Activated T-helper 1 cell treated with anti-CD3 and anti-CD28 coated beads, Interleukin-12 subunit alpha, Interleukin-12 subunit beta, Interleukin-2, Interleukin-4 antibody, amounts not matched to agents 30 ng/mL and 10 ng/mL and 1 ng/mL, durations not matched to agents 14 hours and 24 hours and 36 hours (primary cell): Measurements from ENCODE around the gene IGF1R. TPM values are rescaled to one million over a fixed set of nuclear protein-coding genes. Genes with fewer than 3 reads are reported as not detected.

Source experiments
- DNase-seq: peaks from one replicate; pipeline ENCODE4 v3.0.0; 2021; ENCODE audit warnings: low spot score
- H3K27ac Mint-ChIP-seq: one replicate; pipeline ENCODE4 v1.8.0; 2021; ENCODE audit warnings: mild to moderate bottlenecking, mixed read lengths
- H3K27me3 Mint-ChIP-seq: one replicate; pipeline ENCODE4 v1.8.0; 2022; ENCODE audit warnings: mild to moderate bottlenecking, moderate library complexity, mixed read lengths; ENCODE audit not compliant: insufficient read depth
- H3K36me3 Mint-ChIP-seq: one replicate; pipeline ENCODE4 v1.8.0; 2021; ENCODE audit warnings: low read depth, mixed read lengths
- H3K4me1 Mint-ChIP-seq: one replicate; pipeline ENCODE4 v1.8.0; 2021; ENCODE audit warnings: low read depth, mixed read lengths
- H3K4me3 Mint-ChIP-seq: one replicate; pipeline ENCODE4 v1.8.0; 2021; ENCODE audit warnings: mild to moderate bottlenecking, moderate library complexity, mixed read lengths
- H3K9me3 Mint-ChIP-seq: one replicate; pipeline ENCODE4 v1.8.0; 2021; ENCODE audit warnings: mixed read lengths
- intact Hi-C: fragments of 100-400 bp; cut with micrococcal nuclease; formaldehyde crosslinking; loops from one replicate; pipeline ENCODE4 v1.15.1; 2024
- total RNA-seq: library from RNA; stranded (reverse); gene quantifications from 2 replicates; pipeline ENCODE4 v1.2.3, GENCODE V29; 2022

The IGF1R gene
- total RNA-seq, 1 donor from 2014 or later, result 38.7 TPM

DNA sequence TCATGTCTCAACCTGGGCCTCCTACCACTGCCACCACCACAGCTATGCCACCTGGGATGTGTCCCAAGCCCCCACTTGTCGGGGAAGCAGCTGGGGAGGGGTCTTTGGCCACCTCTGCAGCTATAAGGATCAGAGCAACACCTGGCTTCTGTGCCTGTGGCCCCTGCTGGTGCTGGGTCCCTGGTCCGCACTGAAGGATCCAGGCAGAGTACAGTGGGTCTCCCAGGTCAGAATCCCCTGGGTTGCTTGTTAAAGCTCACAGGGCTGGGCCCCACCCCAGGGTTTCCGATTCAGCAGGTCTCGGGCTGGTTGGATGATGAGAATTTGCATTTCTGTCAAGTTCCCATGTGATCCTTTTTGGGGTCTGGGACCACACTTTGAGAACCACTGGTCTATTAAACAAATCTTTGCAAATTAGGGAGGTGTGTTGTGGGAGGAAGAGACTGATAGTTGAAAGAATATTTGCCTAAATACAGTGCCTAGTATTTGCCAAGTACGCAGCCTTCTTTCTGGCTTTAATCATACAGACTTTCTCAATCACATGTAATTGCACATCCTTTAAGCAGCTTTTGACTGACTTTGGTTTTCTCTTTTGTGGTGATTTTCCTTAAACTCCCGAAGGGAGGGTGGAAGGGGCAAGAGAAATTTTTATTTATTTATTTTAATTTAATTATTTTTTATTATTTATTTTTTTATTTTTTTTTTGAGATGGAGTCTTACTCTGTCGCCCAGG is 127.3 kb downstream of the IGF1R start:
- peaks cover 37% of the 10 kb centered on the region for H3K4me1 Mint-ChIP-seq
- peaks cover 5% of the 10 kb centered on the region for H3K27me3 Mint-ChIP-seq
- H3K9me3 Mint-ChIP-seq, result no peaks in the 10 kb centered on the region
- no peak overlapping the region for H3K4me3 Mint-ChIP-seq
- intact Hi-C loops, result loop anchor here (5.0 kb wide), 1 partner anchor 437 kb away; no protein-coding TSS in a partner anchor
- no peaks in the 10 kb centered on the region for H3K36me3 Mint-ChIP-seq
- DNase-seq, result no peak
- no peak overlapping the region for H3K27ac Mint-ChIP-seq

- peaks cover 30% of the 10 kb centered on the region for H3K4me1 Mint-ChIP-seq
- H3K27me3 Mint-ChIP-seq, result peaks cover 5% of the 10 kb centered on the region
- H3K9me3 Mint-ChIP-seq, result no peaks in the 10 kb centered on the region
- no peak overlapping the region for H3K27ac Mint-ChIP-seq
- H3K4me3 Mint-ChIP-seq, result peak overlapping the region; percentile 34
- no peak for DNase-seq
- H3K36me3 Mint-ChIP-seq, result no peaks in the 10 kb centered on the region
- intact Hi-C loops, result loop anchor here (5.0 kb wide), 1 partner anchor 436 kb away; no protein-coding TSS in a partner anchor
Measured at GRCh38 chr15:98776607-98777281, 128.4 kb downstream of the IGF1R start.

GRCh38 chr15:98777426-98777825 is 129.1 kb downstream of the IGF1R start:
- Mint-ChIP-seq H3K36me3 (no peaks in the 10 kb centered on the region), H3K27ac (no peak overlapping the region), H3K4me1 (peaks cover 28% of the 10 kb centered on the region), H3K9me3 (no peaks in the 10 kb centered on the region), H3K4me3 (no peak overlapping the region), H3K27me3 (peaks cover 4% of the 10 kb centered on the region)
- no peak for DNase-seq
- intact Hi-C loops, result loop anchor here (5.0 kb wide), 1 partner anchor 435 kb away; no protein-coding TSS in a partner anchor

GRCh38 chr15:98778263-98778959 is 130.1 kb downstream of the IGF1R start:
- Mint-ChIP-seq H3K27ac (no peak overlapping the region), H3K27me3 (peaks cover 4% of the 10 kb centered on the region), H3K4me3 (no peak overlapping the region), H3K4me1 (peaks cover 28% of the 10 kb centered on the region), H3K9me3 (no peaks in the 10 kb centered on the region), H3K36me3 (no peaks in the 10 kb centered on the region)
- intact Hi-C loops, result loop anchor here (2.0 to 5.0 kb wide), 3 partner anchors 128 to 434 kb away; no protein-coding TSS in a partner anchor
- DNase-seq, result no peak

- intact Hi-C loops, result loop anchor here (1.0 to 5.0 kb wide), 6 partner anchors 102 to 433 kb away; no protein-coding TSS in a partner anchor
- Mint-ChIP-seq H3K36me3 (no peaks in the 10 kb centered on the region), H3K27ac (no peak overlapping the region), H3K27me3 (peaks cover 5% of the 10 kb centered on the region), H3K9me3 (no peaks in the 10 kb centered on the region), H3K4me3 (no peak overlapping the region), H3K4me1 (peaks cover 28% of the 10 kb centered on the region)
- DNase-seq, result no peak
Measured at GRCh38 chr15:98778960-98779359, 130.6 kb downstream of the IGF1R start.

- H3K27me3 Mint-ChIP-seq, result peaks cover 5% of the 10 kb centered on the region
- no peak overlapping the region for H3K27ac Mint-ChIP-seq
- no peaks in the 10 kb centered on the region for H3K9me3 Mint-ChIP-seq
- peaks cover 28% of the 10 kb centered on the region for H3K4me1 Mint-ChIP-seq
- H3K4me3 Mint-ChIP-seq, result peak overlapping the region; percentile 30
- intact Hi-C loops, result loop anchor here (1.0 to 10.0 kb wide), 7 partner anchors 102 to 433 kb away; no protein-coding TSS in a partner anchor
- peak; percentile 49 for DNase-seq
- no peaks in the 10 kb centered on the region for H3K36me3 Mint-ChIP-seq
Measured at GRCh38 chr15:98779463-98780071, 131.2 kb downstream of the IGF1R start.

DNA sequence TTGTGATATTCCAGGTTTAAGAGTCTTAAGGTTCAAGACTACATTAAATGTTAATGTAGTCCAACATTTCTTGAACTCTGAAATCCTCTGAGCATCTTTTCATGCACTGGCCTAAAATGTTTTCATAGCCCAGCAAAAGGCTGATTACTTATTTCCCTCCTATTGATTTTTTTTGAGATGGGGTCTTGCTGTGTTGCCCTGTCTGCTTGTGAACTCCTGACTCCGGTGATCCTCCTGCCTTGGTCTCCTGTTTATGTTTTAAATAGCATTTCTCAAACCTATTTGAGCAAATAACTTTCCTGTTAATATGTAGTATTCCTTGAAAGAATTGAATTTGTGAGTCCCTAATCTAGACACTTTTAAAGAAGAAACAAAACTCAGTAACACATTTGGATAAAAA is 133.5 kb downstream of the IGF1R start:
- Mint-ChIP-seq H3K36me3 (no peaks in the 10 kb centered on the region), H3K4me3 (no peak overlapping the region), H3K4me1 (peaks cover 41% of the 10 kb centered on the region), H3K27ac (no peak overlapping the region), H3K27me3 (peaks cover 5% of the 10 kb centered on the region), H3K9me3 (no peaks in the 10 kb centered on the region)
- DNase-seq, result no peak
- intact Hi-C loops, result loop anchor here (10.0 kb wide), 1 partner anchor 337 kb away; no protein-coding TSS in a partner anchor

DNA sequence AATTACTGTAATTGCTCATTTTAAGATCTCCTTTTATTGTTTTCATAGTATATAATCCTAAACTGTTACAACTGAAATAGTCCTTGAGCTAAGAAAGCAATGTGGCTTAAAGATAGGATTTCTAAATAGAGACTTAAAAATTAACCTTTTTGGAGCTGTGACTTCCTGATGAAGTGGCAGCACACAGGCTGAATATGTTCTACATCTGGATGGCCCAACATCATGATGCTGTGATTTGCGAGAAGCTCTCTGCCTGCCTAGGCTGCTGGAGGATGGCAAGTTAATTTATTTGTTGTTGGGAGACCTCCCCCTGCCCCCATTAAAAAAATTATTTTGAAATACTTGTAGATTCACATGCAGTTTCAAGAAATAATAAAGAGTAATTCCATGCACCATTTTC is 134.5 kb downstream of the IGF1R start:
- Mint-ChIP-seq H3K36me3 (no peaks in the 10 kb centered on the region), H3K27ac (no peak overlapping the region), H3K4me3 (no peak overlapping the region), H3K9me3 (no peaks in the 10 kb centered on the region), H3K4me1 (peaks cover 41% of the 10 kb centered on the region), H3K27me3 (peaks cover 5% of the 10 kb centered on the region)
- DNase-seq, result no peak
- intact Hi-C loops, result loop anchor here (10.0 kb wide), 1 partner anchor 338 kb away; no protein-coding TSS in a partner anchor

- no peak for DNase-seq
- Mint-ChIP-seq H3K27me3 (peaks cover 2% of the 10 kb centered on the region), H3K9me3 (no peaks in the 10 kb centered on the region), H3K27ac (no peak overlapping the region), H3K36me3 (no peaks in the 10 kb centered on the region), H3K4me3 (no peak overlapping the region), H3K4me1 (peaks cover 39% of the 10 kb centered on the region)
- intact Hi-C loops, result loop anchor here (10.0 kb wide), 1 partner anchor 341 kb away; no protein-coding TSS in a partner anchor
Measured at GRCh38 chr15:98785431-98785806, 137.1 kb downstream of the IGF1R start.

DNA sequence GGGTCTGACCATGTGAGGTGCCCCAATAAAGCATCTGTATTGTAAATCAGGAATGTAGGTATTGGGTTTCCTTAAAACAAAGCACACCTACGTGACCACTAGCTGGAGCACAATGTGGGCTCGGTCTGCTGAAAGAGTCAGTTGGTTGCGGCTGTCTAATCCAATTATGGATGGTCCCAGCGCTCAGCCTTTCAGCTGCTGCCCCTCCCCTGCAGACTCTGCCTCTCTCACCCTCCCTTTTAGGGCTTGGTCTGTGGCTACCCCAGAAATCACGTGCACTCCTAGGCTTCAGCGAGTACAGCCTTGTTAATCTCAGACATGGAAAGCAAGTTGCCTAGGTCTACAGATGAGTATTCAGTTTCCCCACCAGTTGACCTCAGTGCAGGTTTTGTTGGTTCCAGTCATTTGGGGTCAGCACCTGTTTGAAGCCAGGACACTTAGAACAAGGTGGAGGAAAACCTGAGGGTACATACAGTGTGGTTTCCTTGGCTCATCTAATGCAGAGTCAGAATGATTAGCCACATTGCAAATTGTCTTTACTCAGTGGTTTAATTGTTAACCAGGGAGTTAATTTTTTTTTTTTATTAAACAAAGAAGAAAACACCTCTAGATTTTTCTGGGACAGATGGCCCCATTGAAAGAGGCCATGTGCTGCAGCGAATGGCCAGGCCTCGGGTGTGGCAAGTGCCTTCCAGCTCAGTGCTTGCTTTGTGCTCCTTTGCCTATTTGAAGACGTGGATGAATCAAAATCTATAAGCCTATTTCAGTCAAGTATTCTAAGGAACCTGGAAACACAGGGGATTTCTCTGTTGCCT is 137.7 kb downstream of the IGF1R start:
- H3K4me3 Mint-ChIP-seq, result no peak overlapping the region
- DNase-seq, result no peak
- intact Hi-C loops, result loop anchor here (10.0 kb wide), 1 partner anchor 341 kb away; no protein-coding TSS in a partner anchor

DNA sequence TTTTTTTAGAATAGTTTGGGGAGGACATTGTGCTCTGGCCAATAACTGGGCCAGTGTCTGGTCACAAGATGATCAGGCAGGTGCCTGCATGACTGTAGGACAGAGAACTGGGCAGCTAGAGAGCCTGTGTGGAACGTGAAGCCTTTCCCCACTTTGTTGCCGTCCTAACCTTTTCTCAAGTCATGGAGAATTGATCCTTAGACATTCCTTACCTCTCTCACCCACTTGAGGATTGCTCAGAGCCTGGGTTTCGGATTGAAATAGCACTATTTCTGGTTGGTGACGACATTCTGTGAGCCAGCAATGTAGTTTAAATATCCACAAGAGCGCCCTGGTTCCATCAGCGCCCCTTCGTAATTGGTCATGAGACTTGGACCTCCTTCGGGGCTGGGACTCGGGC is 138.4 kb downstream of the IGF1R start:
- peaks cover 39% of the 10 kb centered on the region for H3K4me1 Mint-ChIP-seq
- intact Hi-C loops, result loop anchor here (10.0 kb wide), 1 partner anchor 342 kb away; no protein-coding TSS in a partner anchor

More for the DNA sequence above, 137.7 kb downstream of the IGF1R start:
- H3K27me3 Mint-ChIP-seq, result peaks cover 2% of the 10 kb centered on the region
- no peak overlapping the region for H3K27ac Mint-ChIP-seq
- H3K9me3 Mint-ChIP-seq, result no peaks in the 10 kb centered on the region
- H3K36me3 Mint-ChIP-seq, result no peaks in the 10 kb centered on the region
- peaks cover 39% of the 10 kb centered on the region for H3K4me1 Mint-ChIP-seq

More for the DNA sequence above, 138.4 kb downstream of the IGF1R start:
- Mint-ChIP-seq H3K9me3 (no peaks in the 10 kb centered on the region), H3K36me3 (no peaks in the 10 kb centered on the region), H3K4me3 (no peak overlapping the region), H3K27me3 (peaks cover 2% of the 10 kb centered on the region), H3K27ac (no peak overlapping the region)
- no peak for DNase-seq
